SK-N-SH (cell line): Measurements from ENCODE around the gene HLA-DMA. TPM values are rescaled to one million over a fixed set of nuclear protein-coding genes. Genes with fewer than 3 reads are reported as not detected.

Source experiments
- CTCF ChIA-PET: fragments of 300-600, 350-600 bp; formaldehyde crosslinking; extraction: SDS; loops from one replicate; lab custom pipeline; 2021; lab: Yijun Ruan, JAX
- POLR2A ChIA-PET: fragments of 350-600 bp; sonication (Branson Sonifier 250); formaldehyde crosslinking; extraction: SDS; loops from one replicate; lab custom pipeline; 2020; ENCODE audit warnings: antibody characterized with exemption, inconsistent platforms; lab: Yijun Ruan, JAX
- DNase-seq: peaks from one replicate; pipeline ENCODE4 v3.0.0; 2012
- H2AFZ ChIP-seq: fragments of 200-600 bp; sonication (generic); 2 replicates; pipeline ENCODE4 v1.8.1; 2016; ENCODE audit warnings: antibody characterized with exemption, mild to moderate bottlenecking, low read depth
- H3F3A ChIP-seq: fragments of 200-600 bp; sonication (generic); replicated peaks from 2 replicates; pipeline ENCODE3; 2016; ENCODE audit warnings: antibody characterized with exemption, mild to moderate bottlenecking; ENCODE audit not compliant: insufficient read depth
- H3K27ac ChIP-seq, 2 experiments: fragments of 200-500 bp in 1 of 2; fragments of 200-600 bp in 1 of 2; sonication (Bioruptor generic) in 1 of 2; sonication (generic), shearing (Covaris generic) in 1 of 2; 2 replicates each; pipeline versions ENCODE4 v1.5.1 to v1.6.1; 2014 to 2016; ENCODE audit warnings: low read depth in 2 of 2, inconsistent platforms in 1 of 2, low read length in 1 of 2, mild to moderate bottlenecking in 1 of 2, mixed read lengths in 1 of 2
- H3K27me3 ChIP-seq: fragments of 200-600 bp; sonication (generic), shearing (Covaris generic); 2 replicates; pipeline ENCODE4 v1.6.1; 2016; ENCODE audit warnings: mixed run types; ENCODE audit not compliant: insufficient read depth
- H3K36me3 ChIP-seq, 2 experiments: fragments of 200-500 bp in 1 of 2; fragments of 200-600 bp in 1 of 2; sonication (Bioruptor generic) in 1 of 2; sonication (generic) in 1 of 2; replicated peaks in 1 of 2; 2 replicates each; pipeline versions ENCODE3 to v1.5.1; 2014 to 2016; ENCODE audit warnings: low read length in 1 of 2, mild to moderate bottlenecking in 1 of 2; ENCODE audit not compliant: insufficient read depth in 2 of 2, control insufficient read depth in 1 of 2
- H3K4me1 ChIP-seq, 2 experiments: fragments of 200-500 bp in 1 of 2; fragments of 200-600 bp in 1 of 2; sonication (Bioruptor generic) in 1 of 2; sonication (generic), shearing (Covaris generic) in 1 of 2; 2 replicates each; pipeline versions ENCODE4 v1.5.1 to v1.6.1; 2014 to 2016; ENCODE audit warnings: low read depth in 1 of 2, low read length in 1 of 2, mixed run types in 1 of 2; ENCODE audit not compliant: insufficient read depth in 2 of 2, control insufficient read depth in 1 of 2
- H3K4me2 ChIP-seq: fragments of 200-600 bp; sonication (generic), shearing (Covaris generic); 2 replicates; pipeline ENCODE4 v1.6.1; 2017; ENCODE audit warnings: mixed run types
- H3K4me3 ChIP-seq, 2 experiments: fragments of 200-500 bp in 1 of 2; fragments of 200-600 bp in 1 of 2; sonication (Bioruptor generic) in 1 of 2; sonication (generic), shearing (Covaris generic) in 1 of 2; 2 replicates each; pipeline versions ENCODE4 v1.5.1 to v1.8.1; 2014 to 2016; ENCODE audit warnings: low read depth in 2 of 2, inconsistent platforms in 1 of 2, low read length in 1 of 2, mild to moderate bottlenecking in 1 of 2, mixed read lengths in 1 of 2, moderate library complexity in 1 of 2
- H3K79me2 ChIP-seq: fragments of 200-600 bp; sonication (generic); 2 replicates; pipeline ENCODE4 v1.8.1; 2017; ENCODE audit warnings: mild to moderate bottlenecking; ENCODE audit not compliant: insufficient read depth
- H3K9ac ChIP-seq: fragments of 200-600 bp; sonication (generic); 2 replicates; pipeline ENCODE4 v1.6.1; 2017; ENCODE audit warnings: mixed run types
- H3K9me2 ChIP-seq: fragments of 200-600 bp; sonication (generic); 2 replicates; pipeline ENCODE4 v1.6.1; 2017; ENCODE audit warnings: mixed run types
- H3K9me3 ChIP-seq: fragments of 200-600 bp; sonication (generic); 2 replicates; pipeline ENCODE4 v1.6.1; 2017; ENCODE audit warnings: mixed run types, mild to moderate bottlenecking, moderate library complexity
- H4K20me1 ChIP-seq: fragments of 200-600 bp; sonication (generic); 2 replicates; pipeline ENCODE4 v1.6.1; 2017; ENCODE audit warnings: mild to moderate bottlenecking, mixed run types; ENCODE audit not compliant: insufficient read depth
- CHD2 ChIP-seq: fragments of 150-350 bp; IDR thresholded peaks from 2 replicates; pipeline ENCODE4 v1.6.1; 2018; ENCODE audit warnings: low read length; ENCODE audit not compliant: partially characterized antibody
- ELF1 ChIP-seq: IDR thresholded peaks from 2 replicates; pipeline ENCODE4 v1.4.0; 2012
- EP300 ChIP-seq, 2 experiments: IDR thresholded peaks; 2 replicates each; pipeline versions ENCODE4 v1.4.0 to v1.6.1; 2012; ENCODE audit warnings: borderline replicate concordance in 1 of 2, low read depth in 1 of 2, low read length in 1 of 2
- FOSL2 ChIP-seq: IDR thresholded peaks from 2 replicates; pipeline ENCODE4 v1.4.0; 2012; ENCODE audit warnings: low read depth, mild to moderate bottlenecking, moderate library complexity, borderline replicate concordance
- FOXM1 ChIP-seq: IDR thresholded peaks from 2 replicates; pipeline ENCODE4 v1.4.0; 2012; ENCODE audit warnings: low read depth, mild to moderate bottlenecking
- GATA2 ChIP-seq: sonication (generic); formaldehyde crosslinking; IDR thresholded peaks from 2 replicates; pipeline ENCODE4 v1.5.0; 2020; ENCODE audit warnings: mild to moderate bottlenecking, missing genetic modification reagents
- JUND ChIP-seq: IDR thresholded peaks from 2 replicates; pipeline ENCODE4 v1.4.0; 2012
- RCOR1 ChIP-seq: fragments of 150-350 bp; IDR thresholded peaks from 2 replicates; pipeline ENCODE4 v1.6.1; 2017; ENCODE audit warnings: antibody characterized with exemption, low read length
- REST ChIP-seq: IDR thresholded peaks from 2 replicates; pipeline ENCODE4 v1.6.1; 2012; ENCODE audit warnings: mild to moderate bottlenecking, low read depth, low read length, moderate library complexity
- RFX5 ChIP-seq: IDR thresholded peaks from 2 replicates; pipeline ENCODE4 v1.6.1; 2012; ENCODE audit warnings: mild to moderate bottlenecking, improper control_type of control experiment, low read length
- SIN3A ChIP-seq: IDR thresholded peaks from 2 replicates; pipeline ENCODE4 v1.6.1; 2012; ENCODE audit warnings: low read depth, mild to moderate bottlenecking, low read length, moderate library complexity, borderline replicate concordance
- SMC3 ChIP-seq: IDR thresholded peaks from 2 replicates; pipeline ENCODE4 v1.6.1; 2012; ENCODE audit warnings: low read depth, low read length, improper control_type of control experiment
- TCF12 ChIP-seq: IDR thresholded peaks from 2 replicates; pipeline ENCODE4 v1.4.0; 2012
- TEAD4 ChIP-seq: IDR thresholded peaks from 2 replicates; pipeline ENCODE4 v1.4.0; 2012; ENCODE audit warnings: mild to moderate bottlenecking, borderline replicate concordance; ENCODE audit not compliant: insufficient read depth
- USF1 ChIP-seq: IDR thresholded peaks from 2 replicates; pipeline ENCODE4 v1.4.0; 2012; ENCODE audit warnings: low read depth, borderline replicate concordance
- YY1 ChIP-seq: IDR thresholded peaks from 2 replicates; pipeline ENCODE4 v1.4.0; 2012; ENCODE audit warnings: low read depth, mild to moderate bottlenecking
- ZBTB33 ChIP-seq: IDR thresholded peaks from 2 replicates; pipeline ENCODE4 v1.4.0; 2012; ENCODE audit warnings: low read depth, borderline replicate concordance
- WGBS: methylation state at CpG from one replicate; pipeline ENCODE4 v1.1.6; 2017; ENCODE audit warnings: low lambda C conversion rate; 5-methylcytosine and 5-hydroxymethylcytosine counted together
- polyA plus RNA-seq, 3 experiments: library from polyadenylated mRNA; depleted of rRNA; stranded (reverse); fragments of >200 nt; gene quantifications; 2 replicates each; pipeline ENCODE4 v1.2.3, GENCODE V29; 2012
- TF ChIP-seq, protein P1 (sequence below): fragments of 200-600 bp; sonication (generic); IDR thresholded peaks from 2 replicates; pipeline ENCODE4 v1.6.1; 2017; ENCODE audit warnings: antibody characterized with exemption, mild to moderate bottlenecking, moderate library complexity
- TF ChIP-seq, protein P2 (sequence below): fragments of 150-350 bp; IDR thresholded peaks from 2 replicates; pipeline ENCODE4 v1.6.1; 2017; ENCODE audit warnings: antibody characterized with exemption, low read length, low read depth, borderline replicate concordance
- TF ChIP-seq, protein P3 (sequence below): IDR thresholded peaks from 2 replicates; pipeline ENCODE4 v1.4.0; 2012; ENCODE audit warnings: low read depth

Gene HLA-DMA
- polyA plus RNA-seq, 1 of the 3 experiments (the other 2 are of a cell fraction) = 1.2 TPM

DNA sequence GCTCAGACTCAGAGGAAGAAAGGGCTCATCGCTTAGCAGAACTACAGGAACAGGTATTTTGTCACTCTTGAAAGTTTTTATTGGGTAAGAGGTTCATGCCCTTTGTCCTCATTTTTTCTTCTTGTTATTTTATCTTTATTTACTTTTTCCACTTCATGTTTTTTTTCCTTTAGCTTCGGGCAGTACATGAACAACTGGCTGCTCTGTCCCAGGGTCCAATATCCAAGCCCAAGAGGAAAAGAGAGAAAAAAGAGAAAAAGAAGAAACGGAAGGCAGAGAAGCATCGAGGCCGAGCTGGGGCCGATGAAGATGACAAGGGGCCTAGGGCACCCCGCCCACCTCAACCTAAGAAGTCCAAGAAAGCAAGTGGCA, 25.0 kb upstream of the HLA-DMA start:
- Histone ChIP-seq H3K79me2 (peaks cover 82% of the 10 kb centered on the region), H4K20me1 (peaks cover 100% of the 10 kb centered on the region), H3K9me2 (no peaks in the 10 kb centered on the region), H2AFZ (no peak overlapping the region), H3K36me3 (peaks cover 94 to 98% of the 10 kb centered on the region in 2 experiments), H3K27ac (no peak overlapping the region)
- CTCF ChIA-PET = interaction anchor here (1.0 to 16.2 kb wide), 4 partner anchors 10 to 41 kb away, joined by 3 to 391 read pairs (median 52); partner anchors contain the start of genes HLA-DMA and HLA-DMB
- 96% methylated on average over 7 of the region's 7 CpGs for WGBS
- TF ChIP-seq, protein P1, sequence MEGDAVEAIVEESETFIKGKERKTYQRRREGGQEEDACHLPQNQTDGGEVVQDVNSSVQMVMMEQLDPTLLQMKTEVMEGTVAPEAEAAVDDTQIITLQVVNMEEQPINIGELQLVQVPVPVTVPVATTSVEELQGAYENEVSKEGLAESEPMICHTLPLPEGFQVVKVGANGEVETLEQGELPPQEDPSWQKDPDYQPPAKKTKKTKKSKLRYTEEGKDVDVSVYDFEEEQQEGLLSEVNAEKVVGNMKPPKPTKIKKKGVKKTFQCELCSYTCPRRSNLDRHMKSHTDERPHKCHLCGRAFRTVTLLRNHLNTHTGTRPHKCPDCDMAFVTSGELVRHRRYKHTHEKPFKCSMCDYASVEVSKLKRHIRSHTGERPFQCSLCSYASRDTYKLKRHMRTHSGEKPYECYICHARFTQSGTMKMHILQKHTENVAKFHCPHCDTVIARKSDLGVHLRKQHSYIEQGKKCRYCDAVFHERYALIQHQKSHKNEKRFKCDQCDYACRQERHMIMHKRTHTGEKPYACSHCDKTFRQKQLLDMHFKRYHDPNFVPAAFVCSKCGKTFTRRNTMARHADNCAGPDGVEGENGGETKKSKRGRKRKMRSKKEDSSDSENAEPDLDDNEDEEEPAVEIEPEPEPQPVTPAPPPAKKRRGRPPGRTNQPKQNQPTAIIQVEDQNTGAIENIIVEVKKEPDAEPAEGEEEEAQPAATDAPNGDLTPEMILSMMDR = no peak
- TF ChIP-seq GATA2 (CRISPR knock-in tag) = no peak
- TF ChIP-seq SIN3A = no peak
- no peak for TF ChIP-seq RCOR1
- no peak for TF ChIP-seq ELF1
- no peak for TF ChIP-seq TEAD4
- no peak for TF ChIP-seq SMC3
- no peak for TF ChIP-seq FOSL2
- no peak for TF ChIP-seq YY1
- TF ChIP-seq, protein P2, sequence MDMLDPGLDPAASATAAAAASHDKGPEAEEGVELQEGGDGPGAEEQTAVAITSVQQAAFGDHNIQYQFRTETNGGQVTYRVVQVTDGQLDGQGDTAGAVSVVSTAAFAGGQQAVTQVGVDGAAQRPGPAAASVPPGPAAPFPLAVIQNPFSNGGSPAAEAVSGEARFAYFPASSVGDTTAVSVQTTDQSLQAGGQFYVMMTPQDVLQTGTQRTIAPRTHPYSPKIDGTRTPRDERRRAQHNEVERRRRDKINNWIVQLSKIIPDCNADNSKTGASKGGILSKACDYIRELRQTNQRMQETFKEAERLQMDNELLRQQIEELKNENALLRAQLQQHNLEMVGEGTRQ = no peak
- TF ChIP-seq TCF12 = no peak
- no peak for TF ChIP-seq EP300 (IDR thresholded peaks at IDR 0.05; ENCODE audit: borderline replicate concordance in 1 of 2, low read depth in 1 of 2, low read length in 1 of 2)
- no peak for TF ChIP-seq REST
- no peak for TF ChIP-seq ZBTB33
- TF ChIP-seq FOXM1 = no peak
- TF ChIP-seq, protein P3, sequence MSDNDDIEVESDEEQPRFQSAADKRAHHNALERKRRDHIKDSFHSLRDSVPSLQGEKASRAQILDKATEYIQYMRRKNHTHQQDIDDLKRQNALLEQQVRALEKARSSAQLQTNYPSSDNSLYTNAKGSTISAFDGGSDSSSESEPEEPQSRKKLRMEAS = no peak
- no peak for TF ChIP-seq CHD2
- TF ChIP-seq USF1 = no peak
- TF ChIP-seq JUND = no peak
- TF ChIP-seq RFX5 = no peak
- TF ChIP-seq, all 33 proteins: peak for 0
- Histone ChIP-seq H3K4me3 (no peak overlapping the region), H3F3A (peaks cover 84% of the 10 kb centered on the region), H3K27me3 (no peaks in the 10 kb centered on the region), H3K9ac (no peak overlapping the region), H3K4me2 (peak overlapping the region; percentile 50; the same call in 1 of the 2 replicates), H3K9me3 (no peaks in the 10 kb centered on the region), H3K4me1 (peaks cover 24 to 25% of the 10 kb centered on the region in 2 experiments)
- POLR2A ChIA-PET = no interaction called here
- DNase-seq = no peak
